ENCODE results near the gene TPCN2. TPM values are rescaled to one million over a fixed set of nuclear protein-coding genes. Genes with fewer than 3 reads are reported as not detected.
A peak's percentile ranks its signal among the peaks of the same experiment; 100 is the strongest.

The TPCN2 gene
- total and polyA plus RNA-seq, 2 of the 4 experiments (the other 2 are of a cell fraction): 3.4 to 8.0 TPM

DNA sequence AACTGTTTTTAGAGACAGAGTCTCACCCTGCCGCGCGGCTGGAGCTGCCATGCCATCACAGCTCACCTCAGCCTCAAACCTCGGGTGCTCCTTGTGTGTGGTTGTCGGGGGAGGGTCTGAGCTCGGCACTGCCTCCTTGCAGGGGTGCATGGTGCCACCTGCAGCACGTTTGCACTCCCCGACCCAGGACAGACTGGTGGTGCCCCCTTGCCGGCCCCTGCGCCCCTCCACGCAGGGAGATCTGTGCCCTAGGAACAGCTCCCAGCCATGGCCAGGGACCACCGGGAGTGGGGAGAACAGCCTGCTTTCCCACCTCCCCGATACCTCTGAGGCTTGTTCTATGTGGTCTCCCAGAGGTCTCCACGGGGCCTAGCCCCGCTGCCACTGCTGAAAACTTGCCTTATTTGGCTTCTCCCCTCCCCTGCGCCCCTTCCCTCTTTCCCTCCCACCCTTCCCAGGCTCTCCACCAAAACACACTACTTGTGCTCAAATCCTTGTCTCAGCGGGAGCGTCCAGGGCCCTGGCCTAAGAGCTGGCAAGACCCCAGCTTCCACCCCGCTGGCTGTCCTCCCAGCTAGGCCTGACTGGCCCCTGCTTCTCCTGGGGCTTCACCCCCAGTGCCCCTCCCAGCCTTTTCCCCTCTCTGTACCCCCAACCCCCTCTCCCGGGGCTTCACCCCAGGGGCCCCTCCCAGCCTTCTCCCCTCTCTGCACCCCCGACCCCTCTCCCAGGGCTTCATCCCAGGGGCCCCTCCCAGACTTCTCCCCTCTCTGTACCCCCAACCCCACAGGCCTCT lies 13.4 kb upstream of the TPCN2 start:
- Histone ChIP-seq H2AFZ (replicated peaks; ENCODE audit: low read length, poor library complexity) (peak overlapping the region; percentile 81), H4K5ac (ENCODE audit: low read depth, low read length) (no peak overlapping the region), H3K18ac (ENCODE audit: low read depth, low read length) (no peak overlapping the region), H3K56ac (ENCODE audit: extremely low read depth, insufficient read depth, low read length) (no peak overlapping the region), H2BK20ac (ENCODE audit: low read depth, low read length) (no peak overlapping the region), H3K9ac (ENCODE audit: low read depth, low read length) (no peak overlapping the region), H3K4ac (ENCODE audit: low read depth, low read length) (no peak overlapping the region; the same call in 1 of the 2 replicates), H2AK9ac (replicated peaks; ENCODE audit: low read depth, low read length, poor library complexity) (no peak overlapping the region), H4K20me1 (ENCODE audit: insufficient read depth, low read length) (no peaks in the 10 kb centered on the region), H2BK15ac (ENCODE audit: low read depth, low read length) (no peak overlapping the region), H4K91ac (ENCODE audit: insufficient read depth, low read depth, low read length) (no peak overlapping the region), H3K9me1 (ENCODE audit: insufficient read depth, low read length) (peaks cover 9% of the 10 kb centered on the region), H2BK5ac (ENCODE audit: low read depth, low read length, poor library complexity, severe bottlenecking) (no peak overlapping the region), H4K8ac (ENCODE audit: low read depth in 2 of 2, low read length in 2 of 2) (peak overlapping the region in 1 of 2 experiments; percentile 41; a peak in 1 of 4 replicates), H3K4me2 (ENCODE audit: low read depth, low read length) (no peak overlapping the region), H3K36me3 (ENCODE audit: control insufficient read depth, insufficient read depth, low read length) (no peaks in the 10 kb centered on the region), H3K79me1 (ENCODE audit: low read depth in 1 of 2, low read length in 2 of 2) (no peaks in the 10 kb centered on the region), H3K27ac (ENCODE audit: insufficient read depth, low read length) (no peak overlapping the region), H3K4me1 (ENCODE audit: control insufficient read depth, insufficient read depth, low read length) (peaks cover 10% of the 10 kb centered on the region), H2AK5ac (ENCODE audit: low read depth, low read length) (0 out of 2 replicates have a peak overlapping the region, but pooled peaks have one; percentile 90), H3K4me3 (ENCODE audit: insufficient read depth, low read depth, low read length) (no peak overlapping the region), H2BK120ac (ENCODE audit: low read depth, low read length) (0 out of 2 replicates have a peak overlapping the region, but pooled peaks have one; percentile 49), H3K14ac (replicated peaks; ENCODE audit: low read depth, low read length) (peak overlapping the region; percentile 93; the same call in 1 of the 2 replicates), H3K9me3 (ENCODE audit: control insufficient read depth, insufficient read depth, low read length) (no peaks in the 10 kb centered on the region), H3K27me3 (ENCODE audit: control insufficient read depth, insufficient read depth, low read length) (peaks cover 3% of the 10 kb centered on the region), H3K23ac (ENCODE audit: low read depth, low read length) (no peak overlapping the region)
- ChIA-PET POLR2A (ENCODE audit: unreplicated experiment) (no interaction called here), CTCF (no interaction called here)
- intact Hi-C loops (cut with micrococcal nuclease) (no loop called here), in situ Hi-C loops (cut with MboI; ENCODE audit: low sequenced_read_pairs) (no loop called here), dilution Hi-C loops (cut with HindIII; ENCODE audit: low sequenced_read_pairs, unreplicated experiment) (no loop called here)
- no peak for TF ChIP-seq MAZ (IDR thresholded peaks at IDR 0.05; ENCODE audit: borderline replicate concordance, low read depth, low read length)
- TF ChIP-seq, protein P1, sequence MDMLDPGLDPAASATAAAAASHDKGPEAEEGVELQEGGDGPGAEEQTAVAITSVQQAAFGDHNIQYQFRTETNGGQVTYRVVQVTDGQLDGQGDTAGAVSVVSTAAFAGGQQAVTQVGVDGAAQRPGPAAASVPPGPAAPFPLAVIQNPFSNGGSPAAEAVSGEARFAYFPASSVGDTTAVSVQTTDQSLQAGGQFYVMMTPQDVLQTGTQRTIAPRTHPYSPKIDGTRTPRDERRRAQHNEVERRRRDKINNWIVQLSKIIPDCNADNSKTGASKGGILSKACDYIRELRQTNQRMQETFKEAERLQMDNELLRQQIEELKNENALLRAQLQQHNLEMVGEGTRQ (IDR thresholded peaks at IDR 0.05; ENCODE audit: low read depth, low read length): no peak
- no peak for TF ChIP-seq MXI1 (IDR thresholded peaks at IDR 0.05; ENCODE audit: borderline replicate concordance, low read depth, low read length)
- no peak for TF ChIP-seq BHLHE40 (IDR thresholded peaks at IDR 0.05; ENCODE audit: low read depth, low read length)
- TF ChIP-seq, protein P2, sequence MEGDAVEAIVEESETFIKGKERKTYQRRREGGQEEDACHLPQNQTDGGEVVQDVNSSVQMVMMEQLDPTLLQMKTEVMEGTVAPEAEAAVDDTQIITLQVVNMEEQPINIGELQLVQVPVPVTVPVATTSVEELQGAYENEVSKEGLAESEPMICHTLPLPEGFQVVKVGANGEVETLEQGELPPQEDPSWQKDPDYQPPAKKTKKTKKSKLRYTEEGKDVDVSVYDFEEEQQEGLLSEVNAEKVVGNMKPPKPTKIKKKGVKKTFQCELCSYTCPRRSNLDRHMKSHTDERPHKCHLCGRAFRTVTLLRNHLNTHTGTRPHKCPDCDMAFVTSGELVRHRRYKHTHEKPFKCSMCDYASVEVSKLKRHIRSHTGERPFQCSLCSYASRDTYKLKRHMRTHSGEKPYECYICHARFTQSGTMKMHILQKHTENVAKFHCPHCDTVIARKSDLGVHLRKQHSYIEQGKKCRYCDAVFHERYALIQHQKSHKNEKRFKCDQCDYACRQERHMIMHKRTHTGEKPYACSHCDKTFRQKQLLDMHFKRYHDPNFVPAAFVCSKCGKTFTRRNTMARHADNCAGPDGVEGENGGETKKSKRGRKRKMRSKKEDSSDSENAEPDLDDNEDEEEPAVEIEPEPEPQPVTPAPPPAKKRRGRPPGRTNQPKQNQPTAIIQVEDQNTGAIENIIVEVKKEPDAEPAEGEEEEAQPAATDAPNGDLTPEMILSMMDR (conservative IDR thresholded peaks at IDR 0.05; ENCODE audit: low read depth, low read length): no peak
- TF ChIP-seq, protein P3, sequence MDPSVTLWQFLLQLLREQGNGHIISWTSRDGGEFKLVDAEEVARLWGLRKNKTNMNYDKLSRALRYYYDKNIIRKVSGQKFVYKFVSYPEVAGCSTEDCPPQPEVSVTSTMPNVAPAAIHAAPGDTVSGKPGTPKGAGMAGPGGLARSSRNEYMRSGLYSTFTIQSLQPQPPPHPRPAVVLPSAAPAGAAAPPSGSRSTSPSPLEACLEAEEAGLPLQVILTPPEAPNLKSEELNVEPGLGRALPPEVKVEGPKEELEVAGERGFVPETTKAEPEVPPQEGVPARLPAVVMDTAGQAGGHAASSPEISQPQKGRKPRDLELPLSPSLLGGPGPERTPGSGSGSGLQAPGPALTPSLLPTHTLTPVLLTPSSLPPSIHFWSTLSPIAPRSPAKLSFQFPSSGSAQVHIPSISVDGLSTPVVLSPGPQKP (IDR thresholded peaks at IDR 0.05; ENCODE audit: borderline replicate concordance, low read depth, low read length): no peak
- no peak for TF ChIP-seq RFX5 (IDR thresholded peaks at IDR 0.05; ENCODE audit: low read depth, low read length)
- TF ChIP-seq SMC3 (IDR thresholded peaks at IDR 0.05; ENCODE audit: low read depth, low read length): no peak
- TF ChIP-seq RCOR1 (IDR thresholded peaks at IDR 0.05; ENCODE audit: insufficient replicate concordance, low read length): no peak
- TF ChIP-seq NFE2L2 (IDR thresholded peaks at IDR 0.05; ENCODE audit: low read depth, low read length): no peak
- TF ChIP-seq CHD1 (IDR thresholded peaks at IDR 0.05; ENCODE audit: low read depth, low read length): no peak
- no peak for TF ChIP-seq RAD21 (IDR thresholded peaks at IDR 0.05; ENCODE audit: low read length)
- no peak for TF ChIP-seq POLR2A (IDR thresholded peaks at IDR 0.05; ENCODE audit: low read depth, low read length)
- no peak for TF ChIP-seq MAFK (IDR thresholded peaks at IDR 0.05; ENCODE audit: low read depth, low read length)
- DNase-seq: no peak
- ATAC-seq (ENCODE audit: low read depth): peak; percentile 24; the same call in 1 of the 2 replicates
- 59% methylated on average over 13 of the region's 21 CpGs; no CpG with 5 or more reads in 1 of the 2 experiments for WGBS, 2 experiments (ENCODE audit: extremely low coverage in 2 of 2, insufficient read length in 1 of 2)
- no TSS peak for BruUV-seq (replicated peaks)

All from IMR-90 (cell line).